HepG2 (cell line): ENCODE measurements around the gene SPTBN4. TPM values are rescaled to one million over a fixed set of nuclear protein-coding genes. Genes with fewer than 3 reads are reported as not detected.

Experiments used
- AKAP8 ChIP-seq: sonication (generic); formaldehyde crosslinking; IDR thresholded peaks from 2 replicates; pipeline ENCODE4 v1.5.1; 2020; ENCODE audit warnings: mild to moderate bottlenecking, missing genetic modification reagents
- ASH2L ChIP-seq: fragments of 300-600, 200-600 bp; sonication (generic); IDR thresholded peaks from 2 replicates; pipeline ENCODE4 v1.7.0; 2017; ENCODE audit warnings: low read depth, mild to moderate bottlenecking, moderate library complexity, mixed read lengths, low read length; ENCODE audit not compliant: insufficient read length
- FUBP1 ChIP-seq: sonication (generic); formaldehyde crosslinking; IDR thresholded peaks from 2 replicates; pipeline ENCODE4 v1.5.1; 2020; ENCODE audit warnings: missing genetic modification reagents, mild to moderate bottlenecking, borderline replicate concordance
- HOXA7 ChIP-seq: sonication (generic); formaldehyde crosslinking; IDR thresholded peaks from 2 replicates; pipeline ENCODE4 v1.8.1; 2022; ENCODE audit warnings: mild to moderate bottlenecking, missing genetic modification reagents, moderate library complexity
- MED13 ChIP-seq: sonication (generic); formaldehyde crosslinking; IDR thresholded peaks from 2 replicates; pipeline ENCODE4 v1.5.0; 2020; ENCODE audit warnings: missing genetic modification reagents
- MLX ChIP-seq: IDR thresholded peaks from 2 replicates; pipeline ENCODE4 v1.6.1; 2016
- MXI1 ChIP-seq: IDR thresholded peaks from 3 replicates; pipeline ENCODE4 v1.6.1; 2012; ENCODE audit warnings: low read depth, low read length, inconsistent platforms, borderline replicate concordance
- NR2F6 ChIP-seq, 2 experiments: IDR thresholded peaks; 2 replicates each; pipeline ENCODE4 v1.6.1; 2016; ENCODE audit warnings: antibody characterized with exemption in 1 of 2, mild to moderate bottlenecking in 1 of 2
- NR3C1 ChIP-seq: sonication (generic); formaldehyde crosslinking; IDR thresholded peaks from 2 replicates; pipeline ENCODE4 v1.4.0; 2020; ENCODE audit warnings: missing genetic modification reagents
- PAWR ChIP-seq: sonication (generic); formaldehyde crosslinking; IDR thresholded peaks from 2 replicates; pipeline ENCODE4 v1.4.0; 2020; ENCODE audit warnings: missing genetic modification reagents, mild to moderate bottlenecking, borderline replicate concordance
- SRSF9 ChIP-seq: fragments of 200-400 bp; formaldehyde crosslinking; IDR thresholded peaks from 2 replicates; pipeline ENCODE4 v1.6.1; 2018; ENCODE audit warnings: borderline replicate concordance, mild to moderate bottlenecking, low read depth, low read length; ENCODE audit not compliant: insufficient read depth, poor library complexity, severe bottlenecking
- TBL1XR1 ChIP-seq: fragments of 150-350 bp; IDR thresholded peaks from 2 replicates; pipeline ENCODE4 v1.6.1; 2014; ENCODE audit warnings: borderline replicate concordance, low read length; ENCODE audit not compliant: partially characterized antibody
- ZNF430 ChIP-seq: sonication (generic); formaldehyde crosslinking; IDR thresholded peaks from 2 replicates; pipeline ENCODE4 v1.9.0; 2021; ENCODE audit warnings: mild to moderate bottlenecking, missing genetic modification reagents
- ZNF468 ChIP-seq: sonication (generic); formaldehyde crosslinking; IDR thresholded peaks from 2 replicates; pipeline ENCODE4 v1.8.0; 2022; ENCODE audit warnings: mild to moderate bottlenecking, moderate library complexity, missing genetic modification reagents
- ZNF510 ChIP-seq: sonication (generic); formaldehyde crosslinking; IDR thresholded peaks from 2 replicates; pipeline ENCODE4 v1.4.0; 2020; ENCODE audit warnings: low read depth, mild to moderate bottlenecking, missing genetic modification reagents
- ZNF569 ChIP-seq: sonication (generic); formaldehyde crosslinking; IDR thresholded peaks from 2 replicates; pipeline ENCODE4 v1.5.0; 2020; ENCODE audit warnings: mild to moderate bottlenecking, missing genetic modification reagents, moderate library complexity, borderline replicate concordance
- ZNF572 ChIP-seq: sonication (generic); formaldehyde crosslinking; IDR thresholded peaks from 2 replicates; pipeline ENCODE4 v1.5.1; 2020; ENCODE audit warnings: mild to moderate bottlenecking, missing genetic modification reagents
- ZNF580 ChIP-seq: IDR thresholded peaks from 2 replicates; pipeline ENCODE4 v1.6.1; 2016; ENCODE audit warnings: low read depth, borderline replicate concordance
- ZNF629 ChIP-seq: sonication (generic); formaldehyde crosslinking; conservative IDR thresholded peaks from 2 replicates; pipeline ENCODE4 v1.5.0; 2020; ENCODE audit warnings: missing genetic modification reagents
- ZNF724P ChIP-seq: sonication (generic); formaldehyde crosslinking; IDR thresholded peaks from 2 replicates; pipeline ENCODE4 v1.8.0; 2022; ENCODE audit warnings: missing genetic modification reagents, borderline replicate concordance
- ZNF747 ChIP-seq: sonication (generic); formaldehyde crosslinking; IDR thresholded peaks from 2 replicates; pipeline ENCODE4 v1.8.1; 2023; ENCODE audit warnings: missing genetic modification reagents, mild to moderate bottlenecking, borderline replicate concordance
- ZSCAN22 ChIP-seq: sonication (generic); formaldehyde crosslinking; IDR thresholded peaks from 2 replicates; pipeline ENCODE4 v1.4.0; 2020; ENCODE audit warnings: mild to moderate bottlenecking, missing genetic modification reagents
- polyA plus RNA-seq, 8 experiments: library from polyadenylated mRNA; depleted of rRNA in 3 of 8; stranded (reverse) in 7 of 8; unstranded in 1 of 8; fragments of >200 nt; fragmentation: Illumina TruSeq in 4 of 8; extraction: Trizol in 4 of 8; gene quantifications; 2 replicates each; pipeline versions ENCODE4 v1.2.1 to v1.2.3, GENCODE V29; 2011 to 2016; ENCODE audit warnings: low read depth in 4 of 8, missing spikeins in 1 of 8, mixed read lengths in 1 of 8; ENCODE audit not compliant: insufficient read depth in 1 of 8
- total RNA-seq, 5 experiments: library from RNA; depleted of rRNA; stranded (reverse); fragments of >200 nt; fragmentation: Illumina TruSeq; extraction: Trizol; gene quantifications; 2 replicates each; pipeline ENCODE4 v1.2.3, GENCODE V29; 2016; ENCODE audit warnings: low read depth in 1 of 5

SPTBN4 gene
- total and polyA plus RNA-seq, 2 of the 13 experiments (the other 11 are each of a cell fraction or from before 2014, with no cell fraction given), result 0.11 TPM

- peak; percentile 59 for TF ChIP-seq ASH2L
- TF ChIP-seq AKAP8 (CRISPR knock-in tag), result peak; percentile 66; the same call in 1 of the 2 replicates
- TF ChIP-seq NR2F6 (IDR thresholded peaks at IDR 0.05), result peak; percentile 7; the same call in 1 of the 2 replicates
- TF ChIP-seq NR2F6 (CRISPR knock-in tag; IDR thresholded peaks at IDR 0.05), result peak; percentile 58; the same call in 1 of the 2 replicates
- peak; percentile 40; the same call in 1 of the 2 replicates for TF ChIP-seq ZNF724P (CRISPR knock-in tag)
- TF ChIP-seq MED13 (CRISPR knock-in tag), result no peak
- peak; percentile 74; the same call in 1 of the 3 replicates for TF ChIP-seq MXI1
- TF ChIP-seq SRSF9, result no peak
- no peak for TF ChIP-seq ZNF580 (CRISPR knock-in tag)
- peak; percentile 82; the same call in 1 of the 2 replicates for TF ChIP-seq ZNF747 (CRISPR knock-in tag)
- no peak for TF ChIP-seq ZSCAN22 (CRISPR knock-in tag)
- 0 out of 2 replicates have a peak, but pooled peaks have one; percentile 65 for TF ChIP-seq ZNF468 (CRISPR knock-in tag)
- TF ChIP-seq MLX (CRISPR knock-in tag), result no peak; the same call in 1 of the 2 replicates
- TF ChIP-seq NR3C1 (CRISPR knock-in tag), result no peak
- TF ChIP-seq FUBP1 (CRISPR knock-in tag), result no peak
- TF ChIP-seq ZNF629 (CRISPR knock-in tag), result peak; percentile 33
- TF ChIP-seq ZNF572, result no peak
- no peak for TF ChIP-seq HOXA7
- no peak for TF ChIP-seq PAWR (CRISPR knock-in tag)
- peak; percentile 89 for TF ChIP-seq ZNF430 (CRISPR knock-in tag)
- peak; percentile 46 for TF ChIP-seq TBL1XR1
- no peak for TF ChIP-seq ZNF510 (CRISPR knock-in tag)
- TF ChIP-seq ZNF569 (CRISPR knock-in tag), result no peak
Observed at GRCh38 chr19:40420766-40421765, 45.7 kb upstream of the SPTBN4 start (continued).
